Measurements from ENCODE around the gene TUSC1. TPM values are rescaled to one million over a fixed set of nuclear protein-coding genes. Genes with fewer than 3 reads are reported as not detected.

The TUSC1 gene
- total RNA-seq, 5 donors from 2014 or later (not counting 1 experiment from before 2014, with no cell fraction given) = 0.12 to 0.25 (median 0.22) TPM; not detected in 1

GRCh38 chr9:25636026-25636425, 42.2 kb downstream of the TUSC1 start:
- no peaks in the 10 kb centered on the region for H3K27me3 ChIP-seq (replicated peaks in 1 of 2; ENCODE audit: control insufficient read depth in 2 of 2, extremely low read depth in 1 of 2, insufficient read depth in 2 of 2, low read length in 1 of 2)
- DNase-seq (no peak), ATAC-seq (replicated peaks in 1 of 4) (no peak)
- no peak overlapping the region for H3K27ac ChIP-seq (ENCODE audit: low read length)
- no peaks in the 10 kb centered on the region for H3K9me3 ChIP-seq
- no peaks in the 10 kb centered on the region for H3K27me3 Mint-ChIP-seq
- ChIA-PET POLR2A (no interaction called here), CTCF (no interaction called here)
- 42% methylated on average over 1 of the region's 2 CpGs for WGBS (ENCODE audit: insufficient coverage)
- H3K36me3 Mint-ChIP-seq = no peaks in the 10 kb centered on the region
- no peaks in the 10 kb centered on the region for H3K36me3 ChIP-seq (ENCODE audit: control insufficient read depth in 2 of 2, extremely low read depth in 1 of 2, insufficient read depth in 1 of 2, low read length in 1 of 2)
- H3K4me1 ChIP-seq (ENCODE audit: control insufficient read depth in 1 of 2, extremely low read depth in 1 of 2, insufficient read depth in 2 of 2, low read length in 2 of 2) = no peaks in the 10 kb centered on the region
- no peaks in the 10 kb centered on the region for H3K4me1 Mint-ChIP-seq
- no peak overlapping the region for H3K27ac Mint-ChIP-seq
- no peak overlapping the region for H3K4me3 ChIP-seq (ENCODE audit: control insufficient read depth in 1 of 2, extremely low read depth in 1 of 2, low read length in 1 of 2)
- H3K4me3 Mint-ChIP-seq = no peak overlapping the region
- peaks cover 4 to 7% (median 4%) of the 10 kb centered on the region in 3 donors for H3K9me3 Mint-ChIP-seq

- H3K27ac ChIP-seq (ENCODE audit: low read length) = no peak overlapping the region
- H3K9me3 ChIP-seq = peaks cover 2% of the 10 kb centered on the region
- no peaks in the 10 kb centered on the region for H3K4me1 Mint-ChIP-seq
- CTCF ChIA-PET = interaction anchor here in 1 of 2 donors (0.6 kb wide), 1 partner anchor 595 kb away, joined by 3 read pairs; no protein-coding TSS in a partner anchor
- ATAC-seq (replicated peaks in 1 of 4) (no peak), DNase-seq (no peak)
- H3K27me3 Mint-ChIP-seq = no peaks in the 10 kb centered on the region
- no CpG with 5 or more reads among the region's 3 CpGs for WGBS (ENCODE audit: insufficient coverage)
- no peaks in the 10 kb centered on the region for H3K36me3 Mint-ChIP-seq
- no peaks in the 10 kb centered on the region for H3K36me3 ChIP-seq (ENCODE audit: control insufficient read depth in 2 of 2, extremely low read depth in 1 of 2, insufficient read depth in 1 of 2, low read length in 1 of 2)
- H3K4me1 ChIP-seq (ENCODE audit: control insufficient read depth in 1 of 2, extremely low read depth in 1 of 2, insufficient read depth in 2 of 2, low read length in 2 of 2) = no peaks in the 10 kb centered on the region
- H3K27me3 ChIP-seq (replicated peaks in 1 of 2; ENCODE audit: control insufficient read depth in 2 of 2, extremely low read depth in 1 of 2, insufficient read depth in 2 of 2, low read length in 1 of 2) = no peaks in the 10 kb centered on the region
- no peak overlapping the region for H3K4me3 Mint-ChIP-seq
- no peak overlapping the region for H3K27ac Mint-ChIP-seq
- POLR2A ChIA-PET = no interaction called here
- no peak overlapping the region for H3K4me3 ChIP-seq (ENCODE audit: control insufficient read depth in 1 of 2, extremely low read depth in 1 of 2, low read length in 1 of 2)
- peaks cover 21 to 31% (median 24%) of the 10 kb centered on the region in 3 donors for H3K9me3 Mint-ChIP-seq
Measured at GRCh38 chr9:25629231-25629630, 49.0 kb downstream of the TUSC1 start.
